GM15510 (cell line): ENCODE results near the gene CTDSPL.

Source experiments
- POLR2A ChIP-seq: IDR thresholded peaks from 3 replicates; pipeline ENCODE4 v1.6.1; 2011; ENCODE audit warnings: borderline replicate concordance; ENCODE audit not compliant: insufficient read length; ENCODE audit errors: extremely low read depth

The CTDSPL gene

GRCh38 chr3:37994639-37994972, 132.9 kb downstream of the CTDSPL start:
- TF ChIP-seq POLR2A, result no peak

GRCh38 chr3:37995652-37996641, 134.3 kb downstream of the CTDSPL start:
- TF ChIP-seq POLR2A, result no peak

GRCh38 chr3:37996785-37997301, 135.2 kb downstream of the CTDSPL start:
- TF ChIP-seq POLR2A, result no peak

- no peak for TF ChIP-seq POLR2A
These were observed 135.7 kb downstream of the CTDSPL start for GRCh38 chr3:37997342-37997741.

- TF ChIP-seq POLR2A, result no peak
These were observed 136.2 kb downstream of the CTDSPL start for GRCh38 chr3:37997791-37998370.

GRCh38 chr3:37999836-38000235, 138.2 kb downstream of the CTDSPL start:
- no peak for TF ChIP-seq POLR2A

- TF ChIP-seq POLR2A, result no peak
These were observed 138.7 kb downstream of the CTDSPL start for GRCh38 chr3:38000242-38000916.

GRCh38 chr3:38000965-38001455, 139.3 kb downstream of the CTDSPL start:
- no peak for TF ChIP-seq POLR2A

- no peak for TF ChIP-seq POLR2A
These were observed 139.9 kb downstream of the CTDSPL start for GRCh38 chr3:38001456-38002081.

- TF ChIP-seq POLR2A, result no peak
These were observed 140.7 kb downstream of the CTDSPL start for GRCh38 chr3:38002291-38002876.

GRCh38 chr3:38002940-38003339, 141.3 kb downstream of the CTDSPL start:
- TF ChIP-seq POLR2A, result no peak

- no peak for TF ChIP-seq POLR2A
These were observed 141.7 kb downstream of the CTDSPL start for GRCh38 chr3:38003371-38003816.

GRCh38 chr3:38003817-38004414, 142.2 kb downstream of the CTDSPL start:
- TF ChIP-seq POLR2A, result no peak
